Kidney epithelial cell (primary cell): ENCODE measurements around the gene CUX1. TPM values are rescaled to one million over a fixed set of nuclear protein-coding genes. Genes with fewer than 3 reads are reported as not detected.
"Not testable (repeated sequence)": the region's sequence is repeated elsewhere in the genome, so short reads cannot be mapped to it uniquely, and the experiment has no call there.

Source experiments
- DNase-seq: peaks from one replicate; pipeline ENCODE4 v3.0.0-alpha.2; 2010; ENCODE audit warnings: low read depth
- H3K27me3 ChIP-seq: 2 replicates; pipeline ENCODE4 v1.6.0; 2011; ENCODE audit warnings: low read length; ENCODE audit not compliant: control insufficient read depth, insufficient read depth
- H3K36me3 ChIP-seq: 2 replicates; pipeline ENCODE4 v1.5.1; 2011; ENCODE audit warnings: low read length; ENCODE audit not compliant: control insufficient read depth, insufficient read depth
- H3K4me3 ChIP-seq: 2 replicates; pipeline ENCODE4 v1.5.1; 2011; ENCODE audit warnings: low read depth, mild to moderate bottlenecking, control low read depth, low read length
- total RNA-seq: library from RNA; depleted of rRNA; stranded (reverse); fragments of >200 nt; gene quantifications from 2 replicates; pipeline ENCODE4 v1.2.3, GENCODE V29; 2015
- TF ChIP-seq, protein P1 (sequence below): IDR thresholded peaks from 2 replicates; pipeline ENCODE4 v1.5.1; 2011; ENCODE audit warnings: mild to moderate bottlenecking, moderate library complexity, low read length, control low read depth, inconsistent platforms; ENCODE audit not compliant: insufficient read depth, poor library complexity, severe bottlenecking

CUX1 gene
- total RNA-seq, 1 donor from 2014 or later: 56.7 TPM

- TF ChIP-seq, protein P1, sequence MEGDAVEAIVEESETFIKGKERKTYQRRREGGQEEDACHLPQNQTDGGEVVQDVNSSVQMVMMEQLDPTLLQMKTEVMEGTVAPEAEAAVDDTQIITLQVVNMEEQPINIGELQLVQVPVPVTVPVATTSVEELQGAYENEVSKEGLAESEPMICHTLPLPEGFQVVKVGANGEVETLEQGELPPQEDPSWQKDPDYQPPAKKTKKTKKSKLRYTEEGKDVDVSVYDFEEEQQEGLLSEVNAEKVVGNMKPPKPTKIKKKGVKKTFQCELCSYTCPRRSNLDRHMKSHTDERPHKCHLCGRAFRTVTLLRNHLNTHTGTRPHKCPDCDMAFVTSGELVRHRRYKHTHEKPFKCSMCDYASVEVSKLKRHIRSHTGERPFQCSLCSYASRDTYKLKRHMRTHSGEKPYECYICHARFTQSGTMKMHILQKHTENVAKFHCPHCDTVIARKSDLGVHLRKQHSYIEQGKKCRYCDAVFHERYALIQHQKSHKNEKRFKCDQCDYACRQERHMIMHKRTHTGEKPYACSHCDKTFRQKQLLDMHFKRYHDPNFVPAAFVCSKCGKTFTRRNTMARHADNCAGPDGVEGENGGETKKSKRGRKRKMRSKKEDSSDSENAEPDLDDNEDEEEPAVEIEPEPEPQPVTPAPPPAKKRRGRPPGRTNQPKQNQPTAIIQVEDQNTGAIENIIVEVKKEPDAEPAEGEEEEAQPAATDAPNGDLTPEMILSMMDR: no peak
Observed at GRCh38 chr7:101820703-101821102, 3.3 kb downstream of the CUX1 start.

DNA sequence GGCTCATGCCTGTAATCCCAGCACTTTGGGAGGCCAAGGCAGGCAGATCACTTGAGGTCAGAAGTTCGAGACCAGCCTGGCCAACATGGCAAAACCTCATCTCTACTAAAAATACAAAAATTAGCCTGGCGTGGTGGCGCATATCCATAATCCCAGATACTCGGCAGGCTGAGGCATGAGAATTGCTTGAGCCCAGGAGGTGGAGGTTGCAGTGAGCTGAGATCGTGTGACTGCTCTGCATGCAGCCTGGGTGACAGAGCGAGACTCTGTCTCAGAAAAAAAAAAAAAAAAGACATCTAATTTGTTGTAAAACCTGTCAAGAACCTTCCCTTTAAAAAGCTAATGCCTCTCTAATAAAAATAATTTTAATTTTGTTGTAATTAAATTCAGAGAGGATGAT, 5.2 kb downstream of the CUX1 start:
- H3K36me3 ChIP-seq, DNase-seq, H3K27me3 ChIP-seq, H3K4me3 ChIP-seq: not testable (repeated sequence)

More at GRCh38 chr7:101820703-101821102, 3.3 kb downstream of the CUX1 start:
- H3K27me3 ChIP-seq: no peaks in the 10 kb centered on the region
- no peak overlapping the region for H3K4me3 ChIP-seq
- DNase-seq: no peak
- H3K36me3 ChIP-seq: no peaks in the 10 kb centered on the region

GRCh38 chr7:101823096-101823495, 5.7 kb downstream of the CUX1 start:
- DNase-seq: no peak
- no peaks in the 10 kb centered on the region for H3K36me3 ChIP-seq

DNA sequence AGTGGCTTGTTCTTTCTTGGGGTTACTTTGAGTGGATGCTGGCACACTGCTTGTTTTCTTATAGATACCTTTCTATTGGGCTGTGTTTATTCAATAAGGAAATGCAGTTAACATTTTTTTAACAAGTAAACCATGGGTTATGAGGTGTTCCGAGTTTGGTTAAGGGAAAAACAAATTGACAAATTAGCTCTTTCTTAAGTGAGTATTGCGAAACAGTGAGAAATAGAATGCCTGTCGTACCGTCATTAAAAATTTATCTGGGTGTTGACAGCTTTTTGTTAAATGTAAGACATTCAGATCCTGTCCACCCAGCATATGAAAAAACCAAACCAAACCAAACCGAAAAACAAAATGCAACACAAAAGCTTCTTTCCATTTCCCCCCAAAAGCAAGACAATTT, 6.2 kb downstream of the CUX1 start:
- Histone ChIP-seq H3K27me3 (no peaks in the 10 kb centered on the region), H3K4me3 (no peak overlapping the region), H3K36me3 (no peaks in the 10 kb centered on the region)
- DNase-seq: no peak
- TF ChIP-seq, protein P1: no peak

More at GRCh38 chr7:101823096-101823495, 5.7 kb downstream of the CUX1 start:
- no peak overlapping the region for H3K4me3 ChIP-seq
- H3K27me3 ChIP-seq: no peaks in the 10 kb centered on the region
- TF ChIP-seq, protein P1: no peak

DNA sequence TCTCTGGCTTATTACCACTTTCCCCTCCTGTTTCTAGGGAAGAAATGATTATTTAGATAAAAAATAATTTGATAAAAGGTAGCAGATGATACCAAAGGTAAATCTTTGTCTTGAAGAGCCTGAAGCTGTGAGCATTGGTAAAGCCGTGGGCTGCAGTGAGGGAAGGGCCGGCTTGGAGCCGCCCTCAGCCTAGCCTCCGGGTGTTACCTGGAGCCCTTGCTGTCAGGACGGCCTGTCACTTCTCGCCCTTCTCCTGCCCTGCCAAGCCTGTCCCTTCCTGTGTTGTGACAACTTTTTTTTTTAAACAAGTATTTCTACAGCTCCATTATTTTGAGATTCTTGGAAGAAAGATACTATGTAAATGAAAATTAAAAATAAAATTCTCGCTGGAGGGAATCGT, 7.0 kb downstream of the CUX1 start:
- Histone ChIP-seq H3K4me3 (no peak overlapping the region), H3K36me3 (no peaks in the 10 kb centered on the region), H3K27me3 (no peaks in the 10 kb centered on the region)
- TF ChIP-seq, protein P1: no peak
- no peak for DNase-seq

GRCh38 chr7:101826081-101826835, 8.8 kb downstream of the CUX1 start:
- Histone ChIP-seq H3K4me3 (no peak overlapping the region), H3K27me3 (no peaks in the 10 kb centered on the region), H3K36me3 (no peaks in the 10 kb centered on the region)
- TF ChIP-seq, protein P1: no peak
- DNase-seq: no peak
